CD4-positive, alpha-beta T cell treated with Interleukin-6 for 4 hours (primary cell): ENCODE measurements around the gene PIM1.
A peak's percentile ranks its signal among the peaks of the same experiment; 100 is the strongest.
"Not testable (repeated sequence)": the region's sequence is repeated elsewhere in the genome, so short reads cannot be mapped to it uniquely, and the experiment has no call there.

ENCODE experiments used
- DNase-seq: peaks from one replicate; pipeline ENCODE4 v3.0.0-alpha.2; 2020; ENCODE audit warnings: mixed read lengths

PIM1 gene

DNA sequence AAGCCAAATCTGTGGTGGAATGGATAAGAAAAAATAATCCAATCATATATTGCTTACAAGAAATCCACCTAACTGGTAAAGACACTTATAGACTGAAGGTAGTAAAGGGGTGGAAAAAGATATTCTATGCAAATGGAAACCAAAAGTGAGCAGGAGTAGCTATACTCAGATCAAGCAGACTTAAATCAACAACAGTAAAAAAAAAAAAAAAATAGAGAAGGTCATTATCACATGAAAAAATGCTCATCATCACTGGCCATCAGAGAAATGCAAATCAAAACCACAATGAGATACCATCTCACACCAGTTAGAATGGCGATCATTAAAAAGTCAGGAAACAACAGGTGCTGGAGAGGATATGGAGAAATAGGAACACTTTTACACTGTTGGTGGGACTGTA is 24.9 kb downstream of the PIM1 start:
- DNase-seq = not testable (repeated sequence)

DNA sequence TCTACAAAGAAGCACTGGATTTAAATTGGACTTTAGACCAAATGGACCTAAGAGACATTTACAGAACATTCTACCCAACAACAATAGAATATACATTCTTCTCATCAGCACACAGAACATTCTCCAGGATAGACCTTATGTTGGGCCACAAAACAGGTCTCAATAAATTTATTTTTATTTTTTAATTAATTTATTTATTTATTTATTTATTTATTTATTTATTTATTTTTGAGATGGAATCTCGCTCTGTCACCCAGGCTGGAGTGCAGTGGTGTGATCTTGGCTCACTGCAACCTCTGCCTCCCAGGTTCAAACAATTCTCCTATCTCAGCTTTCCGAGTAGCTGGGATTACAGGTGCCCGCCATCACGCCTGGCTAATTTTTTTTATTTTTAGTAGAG is 26.5 kb downstream of the PIM1 start:
- DNase-seq = not testable (repeated sequence)

DNA sequence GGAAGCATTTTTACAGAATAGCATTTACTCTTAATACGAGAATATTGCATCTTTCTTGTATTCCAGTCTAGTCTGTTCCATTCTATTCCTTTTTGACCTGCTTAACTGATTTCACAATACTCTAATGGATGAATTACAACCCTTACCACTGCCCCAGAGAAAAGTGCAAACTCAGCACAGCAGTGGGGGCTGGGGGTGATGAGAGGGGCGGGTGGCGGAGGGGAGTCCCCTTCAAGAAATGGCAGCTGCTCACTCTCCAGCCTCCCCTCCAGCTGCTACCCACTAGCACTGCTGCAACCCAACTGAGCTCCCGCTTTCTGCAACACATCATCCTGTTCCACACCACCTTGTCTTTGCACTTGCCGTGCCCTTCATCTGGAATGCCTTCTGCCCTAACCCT is 30.1 kb downstream of the PIM1 start:
- DNase-seq = no peak

- no peak for DNase-seq
Measured at GRCh38 chr6:37201726-37202125, 31.8 kb downstream of the PIM1 start.

DNA sequence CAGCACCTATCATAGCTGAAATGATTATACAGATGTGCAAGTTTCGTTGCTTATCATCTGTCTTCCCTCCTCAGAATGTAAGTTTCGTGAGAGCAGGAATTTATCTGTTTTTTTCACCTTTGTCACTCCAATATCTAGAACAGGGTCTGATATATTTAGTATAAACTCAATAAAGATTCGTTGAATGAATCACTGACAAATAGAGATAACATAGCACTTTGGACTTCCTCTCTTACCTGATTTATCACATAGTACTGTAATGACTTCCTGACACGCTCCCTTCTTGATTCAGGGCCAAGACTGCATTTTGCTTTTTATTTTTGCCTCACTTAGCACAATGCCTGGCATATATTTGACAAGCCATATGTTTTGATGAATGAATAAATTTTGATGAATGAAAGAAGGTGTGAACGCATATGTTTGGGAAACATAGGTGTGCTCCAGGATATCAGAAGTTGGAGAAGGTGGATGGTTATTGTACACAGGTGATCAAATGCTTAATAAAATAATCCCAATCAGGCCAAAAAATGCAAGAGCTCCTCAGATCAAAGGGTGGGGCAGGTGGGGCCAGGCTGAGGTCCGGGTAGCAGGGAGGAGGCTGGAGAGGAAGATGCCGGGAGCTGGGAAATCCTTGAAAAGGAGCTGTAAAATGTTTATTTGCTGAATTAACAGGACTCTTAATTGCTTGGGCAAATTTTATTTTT is 33.0 kb downstream of the PIM1 start:
- peak; percentile 41 for DNase-seq

DNA sequence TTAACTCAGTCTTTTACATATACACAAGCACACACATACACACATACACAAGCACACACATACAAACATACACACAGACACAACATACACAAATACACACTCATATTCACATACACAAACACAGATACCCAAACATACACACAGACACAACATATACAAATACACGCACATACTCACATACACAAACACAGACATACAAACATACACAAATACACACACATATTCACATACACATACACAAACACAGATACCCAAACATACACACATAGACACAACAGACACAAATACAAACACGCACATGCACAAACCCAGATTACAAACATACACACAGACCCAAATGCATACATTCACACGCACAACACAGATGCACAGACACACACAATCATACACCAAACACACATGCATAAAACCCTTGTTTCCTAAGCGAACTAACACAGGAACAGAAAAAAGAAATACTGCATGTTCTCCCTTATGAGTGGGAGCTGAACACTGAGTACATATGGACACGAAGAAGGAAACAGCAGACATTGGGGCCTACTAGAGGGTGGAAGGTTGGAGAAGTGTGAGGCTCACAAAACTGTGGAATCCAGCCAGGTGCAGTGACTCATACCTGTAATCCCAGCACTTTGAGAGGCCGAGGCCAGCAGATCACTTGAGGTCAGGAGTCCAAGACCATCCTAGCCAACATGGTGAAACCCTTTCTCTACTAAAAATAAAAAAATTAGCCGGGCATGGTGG is 34.2 kb downstream of the PIM1 start:
- DNase-seq = no peak

DNA sequence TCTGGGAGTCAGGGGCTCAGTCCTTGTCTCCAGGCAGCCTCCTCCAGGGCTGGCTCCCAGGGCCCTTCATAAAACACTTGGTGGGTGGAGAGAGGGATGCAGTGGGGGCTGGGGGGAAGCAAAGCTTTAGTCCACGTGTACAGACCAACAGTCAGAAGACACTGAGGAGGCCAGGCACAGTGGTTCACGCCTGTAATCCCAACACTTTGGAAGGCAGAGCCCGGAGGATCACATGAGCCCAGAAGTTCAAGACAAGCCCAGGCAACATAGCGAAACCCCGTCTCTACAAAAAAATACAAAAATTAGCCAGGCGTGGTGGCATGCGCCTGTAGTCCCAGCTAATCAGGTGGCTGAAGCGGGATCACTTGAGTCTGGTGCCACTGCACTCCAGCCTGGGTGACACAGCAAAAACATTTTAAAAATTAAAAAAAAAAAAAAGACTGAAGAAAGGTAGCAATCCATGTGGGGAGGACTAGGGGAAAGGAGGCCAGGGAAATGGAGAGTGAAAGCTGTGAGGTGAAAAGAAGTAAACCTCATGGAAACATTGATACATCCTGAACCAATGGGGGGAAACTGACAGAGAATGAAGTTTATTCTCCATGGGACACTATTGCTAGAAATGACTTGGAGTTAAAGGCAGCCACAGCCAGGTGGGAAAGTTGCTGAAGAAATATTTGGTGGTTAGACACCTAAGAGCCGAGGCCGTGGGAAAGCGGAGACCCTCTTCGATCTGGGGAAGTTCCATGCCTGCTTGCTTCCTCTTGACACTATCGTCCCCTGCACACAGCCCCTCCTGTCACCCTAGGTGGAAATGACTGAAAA is 35.4 kb downstream of the PIM1 start:
- DNase-seq = peak; percentile 14

DNA sequence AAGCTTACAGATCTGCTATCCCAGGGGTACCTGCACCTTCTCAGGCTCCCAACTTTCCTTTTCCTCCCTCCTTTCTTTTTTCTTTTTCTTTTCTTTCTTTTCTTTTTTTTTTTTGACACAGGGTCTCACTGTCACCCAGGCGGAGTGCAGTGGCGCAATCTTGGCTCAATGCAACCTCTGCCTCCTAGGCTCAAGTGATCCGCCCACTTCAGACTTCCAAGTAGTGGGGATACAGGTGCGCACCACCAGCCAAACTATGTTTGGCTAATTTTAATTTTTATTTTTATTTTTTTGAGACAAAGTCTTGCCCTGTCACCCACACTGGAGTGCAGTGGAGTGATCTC is 36.0 kb downstream of the PIM1 start:
- DNase-seq = no peak

DNA sequence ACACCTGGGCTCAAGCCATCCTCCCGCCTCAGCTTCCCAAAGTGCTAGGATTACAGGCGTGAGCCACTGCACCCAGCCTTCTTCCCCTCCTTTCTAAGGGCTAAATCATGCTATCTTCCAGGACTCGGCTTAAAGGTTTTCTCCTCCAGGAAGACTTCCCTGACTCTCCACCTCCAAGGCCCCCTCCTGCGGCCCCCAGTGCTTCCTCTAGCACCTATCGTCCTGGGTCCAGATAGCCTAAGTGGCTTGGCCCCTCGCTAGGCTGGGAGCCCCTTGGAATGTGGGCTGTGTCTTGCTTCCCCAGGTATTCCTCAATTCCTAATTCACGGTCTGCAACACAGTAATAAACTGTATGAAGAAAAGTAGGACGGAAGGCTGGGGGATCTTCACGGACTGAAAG is 36.7 kb downstream of the PIM1 start:
- no peak for DNase-seq

- peak; percentile 94 for DNase-seq
Measured at GRCh38 chr6:37207903-37208456, 38.0 kb downstream of the PIM1 start.

DNA sequence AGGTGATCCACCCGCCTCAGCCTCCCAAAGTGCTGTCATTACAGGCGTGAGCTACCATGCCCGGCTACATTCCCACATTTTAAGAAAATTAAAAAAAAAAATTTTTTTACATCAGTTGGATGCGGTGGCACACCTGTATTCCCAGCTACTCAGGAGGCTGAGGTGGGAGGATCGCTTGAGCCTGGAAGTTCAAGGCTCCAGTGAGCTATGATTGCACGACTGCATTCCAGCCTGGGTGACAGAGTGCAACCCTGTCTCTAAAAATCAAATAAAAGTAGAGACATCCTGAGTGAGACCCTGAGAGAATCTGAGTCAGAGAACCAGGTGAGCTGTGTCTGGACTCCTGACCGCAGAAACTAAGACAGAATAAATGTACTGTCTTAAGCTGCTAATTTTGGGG is 38.8 kb downstream of the PIM1 start:
- DNase-seq = no peak

GRCh38 chr6:37209461-37210205 is 39.7 kb downstream of the PIM1 start:
- peak; percentile 79 for DNase-seq

- peak; percentile 84 for DNase-seq
Measured at GRCh38 chr6:37210313-37210968, 40.5 kb downstream of the PIM1 start.

GRCh38 chr6:37212268-37212667 is 42.3 kb downstream of the PIM1 start:
- no peak for DNase-seq

DNA sequence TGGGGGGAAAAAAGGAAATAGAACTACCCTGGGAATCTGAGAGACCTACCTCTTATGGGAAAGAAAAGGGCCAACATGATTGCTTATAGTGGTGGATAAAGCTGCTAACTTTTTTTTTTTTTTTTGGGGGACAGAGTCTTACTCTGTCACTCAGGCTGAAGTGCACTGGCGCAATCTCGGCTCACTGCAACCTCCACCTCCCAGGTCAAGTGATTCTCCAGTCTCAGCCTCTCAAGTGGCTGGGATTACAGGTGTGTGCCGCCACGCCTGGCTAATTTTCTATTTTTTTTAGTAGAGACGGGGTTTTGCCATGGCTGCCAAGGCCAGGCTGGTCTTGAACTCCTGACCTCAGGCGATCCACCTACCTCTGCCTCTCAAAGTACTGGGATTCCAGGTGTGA is 48.1 kb downstream of the PIM1 start:
- DNase-seq = no peak

- DNase-seq = no peak
Measured at GRCh38 chr6:37218511-37218910, 48.6 kb downstream of the PIM1 start.

DNA sequence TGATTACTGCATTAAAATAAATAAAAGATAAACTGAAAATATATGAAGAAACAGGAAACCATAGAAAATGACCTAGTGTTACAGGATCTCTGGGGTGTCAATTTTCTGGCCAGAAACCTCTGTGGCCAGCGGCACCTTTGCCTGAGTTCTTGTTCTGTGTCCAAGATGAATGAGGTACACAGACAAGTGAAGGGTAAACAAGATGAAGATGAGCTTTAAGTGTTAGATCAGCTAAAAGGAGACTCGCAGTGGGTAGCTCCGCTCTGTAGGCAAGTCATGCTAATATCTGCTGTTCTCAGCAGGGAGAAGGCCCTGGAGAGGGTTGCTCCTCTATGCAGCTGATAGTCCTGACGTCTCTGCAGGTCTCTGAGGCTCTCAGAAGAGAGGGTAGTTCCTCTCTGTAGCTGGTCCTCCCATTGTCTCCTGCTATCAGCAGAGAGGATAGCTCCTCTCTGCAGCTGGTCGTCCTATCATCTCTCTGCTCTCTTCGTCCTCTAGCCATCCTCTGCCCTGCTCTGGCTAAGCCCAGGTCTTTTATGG is 51.7 kb downstream of the PIM1 start:
- no peak for DNase-seq

- peak; percentile 82 for DNase-seq
Measured at GRCh38 chr6:37222125-37222967, 52.4 kb downstream of the PIM1 start.

DNA sequence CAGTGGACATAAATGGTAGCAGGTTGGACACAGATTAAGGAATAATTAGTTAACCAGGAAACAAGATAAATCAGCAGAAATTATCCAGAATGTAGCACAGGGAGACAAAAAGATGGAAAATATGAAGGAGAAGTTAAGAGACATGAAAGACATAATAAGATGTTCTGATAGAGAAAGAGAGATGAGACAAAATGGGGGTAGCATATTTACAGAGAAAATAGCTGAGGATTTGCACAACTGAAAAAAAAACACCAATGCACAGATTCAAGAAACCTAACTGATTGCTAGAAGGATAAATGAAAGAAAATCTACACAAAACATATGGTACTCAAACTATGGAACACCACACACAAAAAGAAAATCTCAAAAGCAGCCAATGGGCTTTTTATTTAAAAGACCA is 53.0 kb downstream of the PIM1 start:
- no peak for DNase-seq
